SU-DHL-6 (cell line): ENCODE results near the gene IL10.

Experiments
- H2AFZ ChIP-seq: fragments of 200-600 bp; sonication (generic); 2 replicates; pipeline ENCODE4 v1.6.1; 2014; ENCODE audit warnings: low read depth, mild to moderate bottlenecking, moderate library complexity, mixed read lengths, antibody characterized with exemption, low read length; ENCODE audit not compliant: severe bottlenecking
- H3F3A ChIP-seq: fragments of 200-600 bp; shearing (Covaris generic); 2 replicates; pipeline ENCODE4 v1.6.0; 2016; ENCODE audit warnings: antibody characterized with exemption, mild to moderate bottlenecking; ENCODE audit not compliant: insufficient read depth
- H3K27ac ChIP-seq: fragments of 200-600 bp; sonication (generic); 2 replicates; pipeline ENCODE4 v1.5.1; 2016; ENCODE audit warnings: low read depth, mild to moderate bottlenecking, low read length, moderate library complexity, mixed read lengths
- H3K27me3 ChIP-seq: fragments of 200-600 bp; sonication (generic), shearing (Covaris generic); 2 replicates; pipeline ENCODE4 v1.6.0; 2014; ENCODE audit warnings: mild to moderate bottlenecking, low read length
- H3K36me3 ChIP-seq: fragments of 200-600 bp; sonication (generic); 2 replicates; pipeline ENCODE4 v1.6.1; 2014; ENCODE audit warnings: mild to moderate bottlenecking, low read length, mixed read lengths
- H3K4me2 ChIP-seq: fragments of 300-600, 200-600 bp; shearing (Covaris generic), sonication (generic); 2 replicates; pipeline ENCODE4 v1.6.0; 2014; ENCODE audit warnings: low read length, low read depth, mild to moderate bottlenecking; ENCODE audit not compliant: poor library complexity, severe bottlenecking
- H3K4me3 ChIP-seq: fragments of 200-600 bp; sonication (generic); 2 replicates; pipeline ENCODE4 v1.5.1; 2014; ENCODE audit warnings: antibody characterized with exemption, low read length, mild to moderate bottlenecking, mixed read lengths; ENCODE audit not compliant: insufficient read depth, poor library complexity, severe bottlenecking
- H3K79me2 ChIP-seq: fragments of 200-600 bp; sonication (generic); 2 replicates; pipeline ENCODE4 v1.6.1; 2014; ENCODE audit warnings: mild to moderate bottlenecking, low read length, moderate library complexity; ENCODE audit not compliant: insufficient read depth
- H3K9ac ChIP-seq: fragments of 200-600 bp; sonication (generic); 2 replicates; pipeline ENCODE4 v1.7.0; 2014; ENCODE audit warnings: mild to moderate bottlenecking, low read length
- H3K9me2 ChIP-seq: fragments of 200-600 bp; sonication (generic); replicated peaks from 2 replicates; pipeline ENCODE4 v1.6.1; 2014; ENCODE audit warnings: low read length; ENCODE audit not compliant: insufficient read depth
- H3K9me3 ChIP-seq: fragments of 200-600 bp; sonication (generic); 2 replicates; pipeline ENCODE4 v1.6.1; 2014; ENCODE audit warnings: low read length, mixed read lengths; ENCODE audit not compliant: insufficient read depth
- H4K20me1 ChIP-seq: fragments of 200-600 bp; sonication (generic); 2 replicates; pipeline ENCODE4 v1.6.1; 2014; ENCODE audit warnings: low read depth, mild to moderate bottlenecking, antibody characterized with exemption, low read length, moderate library complexity, mixed read lengths
- CTCF ChIP-seq: fragments of 200-600 bp; sonication (generic); IDR thresholded peaks from one replicate; pipeline ENCODE4 v1.5.1; 2017; ENCODE audit warnings: antibody characterized with exemption, mild to moderate bottlenecking, low read length, moderate library complexity; ENCODE audit not compliant: insufficient read depth, poor library complexity, severe bottlenecking
- EZH2phosphoT487 ChIP-seq: fragments of 200-600 bp; sonication (generic), shearing (Covaris generic); conservative IDR thresholded peaks from 2 replicates; pipeline ENCODE4 v1.6.1; 2018; ENCODE audit warnings: mild to moderate bottlenecking, antibody characterized with exemption, low read length, moderate library complexity, mixed read lengths

IL10 gene

GRCh38 chr1:206719169-206719839, 53.0 kb downstream of the IL10 start:
- no peak for TF ChIP-seq CTCF
- no peak for TF ChIP-seq EZH2phosphoT487
- Histone ChIP-seq H4K20me1 (no peaks in the 10 kb centered on the region), H3K4me3 (no peak overlapping the region), H3K79me2 (no peaks in the 10 kb centered on the region), H3F3A (no peaks in the 10 kb centered on the region), H3K36me3 (no peaks in the 10 kb centered on the region), H3K27ac (no peak overlapping the region), H3K27me3 (no peaks in the 10 kb centered on the region), H3K9me2 (no peaks in the 10 kb centered on the region), H2AFZ (no peak overlapping the region), H3K9me3 (no peaks in the 10 kb centered on the region), H3K9ac (no peak overlapping the region), H3K4me2 (no peak overlapping the region)

- no peak overlapping the region for H2AFZ ChIP-seq
- H3K79me2 ChIP-seq = no peaks in the 10 kb centered on the region
- H3K9me2 ChIP-seq = no peaks in the 10 kb centered on the region
- H3K27ac ChIP-seq = no peak overlapping the region
- H3K9me3 ChIP-seq = no peaks in the 10 kb centered on the region
- no peak overlapping the region for H3K4me3 ChIP-seq
- H3F3A ChIP-seq = no peaks in the 10 kb centered on the region
- no peak overlapping the region for H3K4me2 ChIP-seq
- H4K20me1 ChIP-seq = no peaks in the 10 kb centered on the region
- no peak overlapping the region for H3K9ac ChIP-seq
- TF ChIP-seq EZH2phosphoT487 = no peak
- no peak for TF ChIP-seq CTCF
- no peaks in the 10 kb centered on the region for H3K27me3 ChIP-seq
- H3K36me3 ChIP-seq = no peaks in the 10 kb centered on the region
Measured at GRCh38 chr1:206717674-206717989, 54.7 kb downstream of the IL10 start.
